Measurements from ENCODE around the gene CD209.

- TF ChIP-seq, protein P1, sequence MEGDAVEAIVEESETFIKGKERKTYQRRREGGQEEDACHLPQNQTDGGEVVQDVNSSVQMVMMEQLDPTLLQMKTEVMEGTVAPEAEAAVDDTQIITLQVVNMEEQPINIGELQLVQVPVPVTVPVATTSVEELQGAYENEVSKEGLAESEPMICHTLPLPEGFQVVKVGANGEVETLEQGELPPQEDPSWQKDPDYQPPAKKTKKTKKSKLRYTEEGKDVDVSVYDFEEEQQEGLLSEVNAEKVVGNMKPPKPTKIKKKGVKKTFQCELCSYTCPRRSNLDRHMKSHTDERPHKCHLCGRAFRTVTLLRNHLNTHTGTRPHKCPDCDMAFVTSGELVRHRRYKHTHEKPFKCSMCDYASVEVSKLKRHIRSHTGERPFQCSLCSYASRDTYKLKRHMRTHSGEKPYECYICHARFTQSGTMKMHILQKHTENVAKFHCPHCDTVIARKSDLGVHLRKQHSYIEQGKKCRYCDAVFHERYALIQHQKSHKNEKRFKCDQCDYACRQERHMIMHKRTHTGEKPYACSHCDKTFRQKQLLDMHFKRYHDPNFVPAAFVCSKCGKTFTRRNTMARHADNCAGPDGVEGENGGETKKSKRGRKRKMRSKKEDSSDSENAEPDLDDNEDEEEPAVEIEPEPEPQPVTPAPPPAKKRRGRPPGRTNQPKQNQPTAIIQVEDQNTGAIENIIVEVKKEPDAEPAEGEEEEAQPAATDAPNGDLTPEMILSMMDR (IDR thresholded peaks at IDR 0.05), result no peak
- TF ChIP-seq ZFX (IDR thresholded peaks at IDR 0.05; ENCODE audit: borderline replicate concordance), result no peak
Measured at GRCh38 chr19:7725791-7726190, 21.5 kb downstream of the CD209 start.
